Keratinocyte (primary cell): ENCODE measurements around the gene TNS2.

Source experiments
- EZH2 ChIP-seq: IDR thresholded peaks from one replicate; pipeline ENCODE4 v1.6.1; 2012; ENCODE audit warnings: inconsistent platforms, mild to moderate bottlenecking, low read length, moderate library complexity
- TF ChIP-seq, protein P1 (sequence below), 3 experiments: IDR thresholded peaks in 1 of 3; conservative IDR thresholded peaks in 1 of 3; optimal IDR thresholded peaks in 1 of 3; 2 replicates in 2 of 3; 3 replicates in 1 of 3; pipeline versions ENCODE3 to v1.5.1; 2011; ENCODE audit warnings: low read length in 3 of 3, mild to moderate bottlenecking in 3 of 3, moderate library complexity in 2 of 3, control low read depth in 1 of 3, inconsistent platforms in 1 of 3; ENCODE audit not compliant: insufficient read depth in 2 of 3; ENCODE audit errors: extremely low read depth in 1 of 3

DNA sequence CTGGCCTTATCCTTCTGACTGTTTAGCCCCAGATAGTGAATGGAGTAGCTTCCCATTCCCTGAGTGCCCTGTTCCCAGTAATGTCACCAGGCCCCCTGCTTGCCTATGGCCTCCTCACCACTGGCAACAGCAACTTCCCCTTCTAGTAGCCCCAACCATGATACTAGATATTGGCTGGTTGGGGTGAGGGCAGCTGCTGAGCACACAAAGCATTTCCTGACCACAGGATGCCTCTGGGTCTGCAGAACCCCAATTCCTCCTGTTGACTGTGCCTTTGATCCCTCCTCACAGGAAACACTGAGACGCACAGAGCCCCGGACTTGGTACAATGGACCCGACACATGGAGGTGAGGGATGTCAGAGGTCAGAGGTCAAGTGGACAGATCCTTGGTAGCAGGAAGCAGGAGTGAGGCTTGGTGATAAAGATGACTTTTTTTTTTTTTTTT is 54.0 kb downstream of the TNS2 start:
- TF ChIP-seq, protein P1, sequence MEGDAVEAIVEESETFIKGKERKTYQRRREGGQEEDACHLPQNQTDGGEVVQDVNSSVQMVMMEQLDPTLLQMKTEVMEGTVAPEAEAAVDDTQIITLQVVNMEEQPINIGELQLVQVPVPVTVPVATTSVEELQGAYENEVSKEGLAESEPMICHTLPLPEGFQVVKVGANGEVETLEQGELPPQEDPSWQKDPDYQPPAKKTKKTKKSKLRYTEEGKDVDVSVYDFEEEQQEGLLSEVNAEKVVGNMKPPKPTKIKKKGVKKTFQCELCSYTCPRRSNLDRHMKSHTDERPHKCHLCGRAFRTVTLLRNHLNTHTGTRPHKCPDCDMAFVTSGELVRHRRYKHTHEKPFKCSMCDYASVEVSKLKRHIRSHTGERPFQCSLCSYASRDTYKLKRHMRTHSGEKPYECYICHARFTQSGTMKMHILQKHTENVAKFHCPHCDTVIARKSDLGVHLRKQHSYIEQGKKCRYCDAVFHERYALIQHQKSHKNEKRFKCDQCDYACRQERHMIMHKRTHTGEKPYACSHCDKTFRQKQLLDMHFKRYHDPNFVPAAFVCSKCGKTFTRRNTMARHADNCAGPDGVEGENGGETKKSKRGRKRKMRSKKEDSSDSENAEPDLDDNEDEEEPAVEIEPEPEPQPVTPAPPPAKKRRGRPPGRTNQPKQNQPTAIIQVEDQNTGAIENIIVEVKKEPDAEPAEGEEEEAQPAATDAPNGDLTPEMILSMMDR (optimal IDR thresholded peaks at IDR 0.05 in 1 of 3, IDR thresholded peaks at IDR 0.05 in 1 of 3, conservative IDR thresholded peaks at IDR 0.05 in 1 of 3; ENCODE audit: extremely low read depth in 1 of 3, insufficient read depth in 2 of 3, low read length in 3 of 3), result no peak
- no peak for TF ChIP-seq EZH2
